Measurements from ENCODE around the gene LIPA. TPM values are rescaled to one million over a fixed set of nuclear protein-coding genes. Genes with fewer than 3 reads are reported as not detected.

Gene LIPA
- polyA plus RNA-seq, 1 donor (not counting 4 experiments of a cell fraction or from before 2014, with no cell fraction given) = 156 TPM

GRCh38 chr10:89217057-89217990 is 34.3 kb downstream of the LIPA start:
- FAIRE-seq (peak; percentile 41), DNase-seq (ENCODE audit: low read depth, low spot score) (no peak)
- no peaks in the 10 kb centered on the region for H3K79me2 ChIP-seq (ENCODE audit: control insufficient read depth, insufficient read depth, low read length)
- no peak overlapping the region for H3K9ac ChIP-seq (ENCODE audit: control insufficient read depth, extremely low read depth, insufficient read depth, low read length)
- peaks cover 8% of the 10 kb centered on the region in 2 experiments for H3K36me3 ChIP-seq (ENCODE audit: control insufficient read depth in 2 of 2, extremely low read depth in 1 of 2, insufficient read depth in 2 of 2, low read length in 2 of 2)
- H3K9me3 ChIP-seq (ENCODE audit: control insufficient read depth, low read depth, low read length) = no peaks in the 10 kb centered on the region
- H3K27me3 ChIP-seq (ENCODE audit: control insufficient read depth, extremely low read depth, insufficient read depth, low read length) = no peaks in the 10 kb centered on the region
- no peak for TF ChIP-seq EZH2 (IDR thresholded peaks at IDR 0.05; ENCODE audit: low read length)
- TF ChIP-seq CTCF (optimal IDR thresholded peaks at IDR 0.05 in 1 of 3, IDR thresholded peaks at IDR 0.05 in 1 of 3, conservative IDR thresholded peaks at IDR 0.05 in 1 of 3; ENCODE audit: extremely low read depth in 1 of 3, insufficient read depth in 2 of 3, low read length in 3 of 3) = peak in 2 of 3 experiments; percentile 48 to 49
- no peaks in the 10 kb centered on the region for H3K9me1 ChIP-seq (ENCODE audit: control insufficient read depth, extremely low read depth, insufficient read depth, low read length)
- H3K4me1 ChIP-seq (ENCODE audit: control insufficient read depth, extremely low read depth, insufficient read depth, low read length) = peaks cover 11% of the 10 kb centered on the region
- H3K4me3 ChIP-seq (ENCODE audit: control insufficient read depth in 2 of 3, extremely low read depth in 1 of 3, insufficient read depth in 2 of 3, low read depth in 1 of 3, low read length in 3 of 3) = no peak overlapping the region
- peak overlapping the region; percentile 22 for H3K4me2 ChIP-seq (ENCODE audit: control insufficient read depth, extremely low read depth, insufficient read depth, low read depth, low read length)
- dilution Hi-C loops (cut with MboI; ENCODE audit: extremely low pct_ligation_motif_present, low sequenced_read_pairs) = loop anchor here (10.0 kb wide), 1 partner anchor 193 kb away; no protein-coding TSS in a partner anchor
- peak overlapping the region; percentile 17 for H3K27ac ChIP-seq (ENCODE audit: control insufficient read depth, insufficient read depth, low read length)
- no peaks in the 10 kb centered on the region for H4K20me1 ChIP-seq (ENCODE audit: control insufficient read depth, extremely low read depth, insufficient read depth, low read length)
- H2AFZ ChIP-seq (ENCODE audit: control insufficient read depth, low read length) = no peak overlapping the region

GRCh38 chr10:89216056-89216455 is 35.5 kb downstream of the LIPA start:
- H3K4me2 ChIP-seq (ENCODE audit: control insufficient read depth, extremely low read depth, insufficient read depth, low read depth, low read length) = no peak overlapping the region
- no peak overlapping the region for H3K4me3 ChIP-seq (ENCODE audit: control insufficient read depth in 2 of 3, extremely low read depth in 1 of 3, insufficient read depth in 2 of 3, low read depth in 1 of 3, low read length in 3 of 3)
- peaks cover 8% of the 10 kb centered on the region in 2 experiments for H3K36me3 ChIP-seq (ENCODE audit: control insufficient read depth in 2 of 2, extremely low read depth in 1 of 2, insufficient read depth in 2 of 2, low read length in 2 of 2)
- no peaks in the 10 kb centered on the region for H3K27me3 ChIP-seq (ENCODE audit: control insufficient read depth, extremely low read depth, insufficient read depth, low read length)
- no peak overlapping the region for H3K27ac ChIP-seq (ENCODE audit: control insufficient read depth, insufficient read depth, low read length)
- H3K79me2 ChIP-seq (ENCODE audit: control insufficient read depth, insufficient read depth, low read length) = no peaks in the 10 kb centered on the region
- no peak overlapping the region for H3K9ac ChIP-seq (ENCODE audit: control insufficient read depth, extremely low read depth, insufficient read depth, low read length)
- dilution Hi-C loops (cut with MboI; ENCODE audit: extremely low pct_ligation_motif_present, low sequenced_read_pairs) = loop anchor here (10.0 kb wide), 1 partner anchor 191 kb away; no protein-coding TSS in a partner anchor
- no peaks in the 10 kb centered on the region for H4K20me1 ChIP-seq (ENCODE audit: control insufficient read depth, extremely low read depth, insufficient read depth, low read length)
- H3K4me1 ChIP-seq (ENCODE audit: control insufficient read depth, extremely low read depth, insufficient read depth, low read length) = peaks cover 11% of the 10 kb centered on the region
- FAIRE-seq = no peak
- TF ChIP-seq EZH2 (IDR thresholded peaks at IDR 0.05; ENCODE audit: low read length) (no peak), CTCF (optimal IDR thresholded peaks at IDR 0.05 in 1 of 3, IDR thresholded peaks at IDR 0.05 in 1 of 3, conservative IDR thresholded peaks at IDR 0.05 in 1 of 3; ENCODE audit: extremely low read depth in 1 of 3, insufficient read depth in 2 of 3, low read length in 3 of 3) (no peak)
- H2AFZ ChIP-seq (ENCODE audit: control insufficient read depth, low read length) = no peak overlapping the region
- no peaks in the 10 kb centered on the region for H3K9me1 ChIP-seq (ENCODE audit: control insufficient read depth, extremely low read depth, insufficient read depth, low read length)
- no peak for DNase-seq (ENCODE audit: low read depth, low spot score)
- no peaks in the 10 kb centered on the region for H3K9me3 ChIP-seq (ENCODE audit: control insufficient read depth, low read depth, low read length)
